Measurements from ENCODE around the gene DDX59.

The DDX59 gene

DNA sequence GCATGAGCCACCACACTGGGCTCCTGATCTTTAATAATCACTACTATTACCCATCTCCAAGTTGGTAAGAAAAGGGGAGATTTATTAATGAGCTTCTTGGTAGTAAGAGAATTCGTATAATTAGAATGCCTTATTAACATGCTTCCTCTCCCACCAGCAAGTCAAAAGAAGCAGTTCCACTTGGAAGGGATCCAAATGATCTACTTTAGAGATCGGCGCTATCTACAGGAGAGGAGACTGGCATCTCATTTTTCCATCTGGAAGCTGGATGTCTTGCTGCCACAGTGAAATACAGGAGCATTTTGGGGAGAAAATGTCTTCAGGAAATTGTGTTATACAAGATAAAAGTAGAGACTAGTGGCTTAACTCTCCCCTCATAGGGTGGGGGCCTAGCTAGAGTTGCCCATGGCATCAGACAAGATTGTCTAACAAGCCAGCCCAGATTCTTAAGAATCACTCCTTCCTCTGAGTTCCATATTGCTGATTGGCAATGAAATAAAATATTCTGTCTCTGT lies 35.3 kb upstream of the DDX59 start:
- no peak for TF ChIP-seq ZNF777 (tag by site-specific recombination; IDR thresholded peaks at IDR 0.05; ENCODE audit: borderline replicate concordance)
- TF ChIP-seq TCF7L2 (IDR thresholded peaks at IDR 0.05; ENCODE audit: borderline replicate concordance, low read depth, low read length): no peak
- TF ChIP-seq KLF8 (tag by site-specific recombination; IDR thresholded peaks at IDR 0.05): no peak
- Histone ChIP-seq H3K4me3 (ENCODE audit: low read depth, low read length) (no peak overlapping the region), H3K27ac (ENCODE audit: extremely low read depth, low read depth, low read length) (no peak overlapping the region), H3K36me3 (ENCODE audit: control insufficient read depth in 2 of 2, insufficient read depth in 1 of 2, low read length in 2 of 2) (no peaks in the 10 kb centered on the region), H3K4me1 (ENCODE audit: control insufficient read depth, insufficient read depth, low read length) (no peaks in the 10 kb centered on the region), H3K9me3 (ENCODE audit: control insufficient read depth, insufficient read depth, low read depth, low read length) (no peaks in the 10 kb centered on the region)
- ChIA-PET CTCF (no interaction called here), POLR2A (interaction anchor here (0.9 kb wide), 1 partner anchor 35 kb away, joined by 6 read pairs; the partner anchor contains the start of gene DDX59)

DNA sequence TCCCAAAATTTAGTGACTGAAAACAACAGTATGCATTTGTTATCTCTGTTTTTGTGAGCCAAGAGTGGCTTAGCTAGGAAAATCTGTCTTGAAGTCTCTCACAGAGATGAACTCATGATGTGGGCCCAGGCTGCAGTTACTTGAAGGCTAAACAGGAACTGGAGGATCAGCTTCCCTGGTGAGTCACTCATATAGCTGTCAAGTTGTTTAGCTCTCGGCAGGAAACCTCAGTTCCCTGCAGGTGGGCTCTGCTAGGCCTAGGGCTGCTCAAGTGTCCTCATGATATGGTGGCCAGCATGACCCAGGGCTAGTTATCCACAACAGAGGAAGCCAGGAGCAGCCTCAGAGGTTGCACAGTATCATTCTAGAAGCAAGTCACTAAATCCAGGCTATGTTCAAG lies 30.2 kb upstream of the DDX59 start:
- H3K27ac ChIP-seq (ENCODE audit: extremely low read depth, low read depth, low read length): no peak overlapping the region
- TF ChIP-seq ZIC2 (tag by site-specific recombination; IDR thresholded peaks at IDR 0.05) (peak; percentile 78), ZNF530 (tag by site-specific recombination; IDR thresholded peaks at IDR 0.05; ENCODE audit: low read depth) (no peak), ZNF335 (tag by site-specific recombination; conservative IDR thresholded peaks at IDR 0.05) (no peak), ZNF830 (tag by site-specific recombination; IDR thresholded peaks at IDR 0.05; ENCODE audit: low read depth) (no peak)
- no peaks in the 10 kb centered on the region for H3K9me3 ChIP-seq (ENCODE audit: control insufficient read depth, insufficient read depth, low read depth, low read length)
- CTCF ChIA-PET: no interaction called here
- H3K4me3 ChIP-seq (ENCODE audit: low read depth, low read length): no peak overlapping the region
- POLR2A ChIA-PET: interaction anchor here (1.1 kb wide), 1 partner anchor 39 kb away, joined by 3 read pairs; the partner anchor contains the start of gene CAMSAP2
- no peaks in the 10 kb centered on the region for H3K4me1 ChIP-seq (ENCODE audit: control insufficient read depth, insufficient read depth, low read length)
- H3K36me3 ChIP-seq (ENCODE audit: control insufficient read depth in 2 of 2, insufficient read depth in 1 of 2, low read length in 2 of 2): no peaks in the 10 kb centered on the region

DNA sequence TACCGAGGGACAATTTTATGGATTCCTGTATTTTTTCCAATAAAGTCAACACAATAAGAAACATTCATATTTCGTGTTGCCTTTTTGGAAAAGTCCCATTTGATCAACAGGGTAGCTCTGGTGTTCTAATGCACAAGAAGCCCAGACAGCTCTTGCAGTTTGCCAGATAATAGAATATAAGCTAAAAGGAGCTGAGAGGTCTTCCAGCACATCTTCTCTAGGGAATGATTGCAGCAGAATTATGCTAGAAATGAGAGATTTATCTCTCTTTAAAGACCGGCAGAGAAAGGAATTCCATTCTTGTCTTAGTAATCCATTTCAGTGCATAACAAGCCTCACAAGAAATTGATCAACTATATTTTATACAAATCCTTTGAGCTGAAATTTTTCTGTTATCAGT lies 25.0 kb upstream of the DDX59 start:
- H3K36me3 ChIP-seq (ENCODE audit: control insufficient read depth in 2 of 2, insufficient read depth in 1 of 2, low read length in 2 of 2): no peaks in the 10 kb centered on the region
- ChIA-PET CTCF (no interaction called here), POLR2A (no interaction called here)
- H3K9me3 ChIP-seq (ENCODE audit: control insufficient read depth, insufficient read depth, low read depth, low read length): no peaks in the 10 kb centered on the region
- TF ChIP-seq SP2 (tag by site-specific recombination; IDR thresholded peaks at IDR 0.05) (no peak), ZNF514 (tag by site-specific recombination; IDR thresholded peaks at IDR 0.05) (no peak), HOXC10 (CRISPR knock-in tag; IDR thresholded peaks at IDR 0.05) (no peak), ZNF473 (tag by site-specific recombination; IDR thresholded peaks at IDR 0.05) (no peak), ZIC2 (tag by site-specific recombination; IDR thresholded peaks at IDR 0.05) (no peak), GLI4 (tag by site-specific recombination; IDR thresholded peaks at IDR 0.05) (no peak), ZNF248 (tag by site-specific recombination; IDR thresholded peaks at IDR 0.05) (no peak), ZNF169 (tag by site-specific recombination; IDR thresholded peaks at IDR 0.05) (no peak), RBAK (tag by site-specific recombination; IDR thresholded peaks at IDR 0.05) (no peak), ZNF768 (tag by site-specific recombination; IDR thresholded peaks at IDR 0.05) (no peak), ZNF610 (tag by site-specific recombination; IDR thresholded peaks at IDR 0.05; ENCODE audit: borderline replicate concordance) (no peak), ZNF174 (tag by site-specific recombination; IDR thresholded peaks at IDR 0.05) (no peak), ZNF654 (tag by site-specific recombination; IDR thresholded peaks at IDR 0.05; ENCODE audit: low read depth) (no peak), ZBTB48 (tag by site-specific recombination; IDR thresholded peaks at IDR 0.05) (no peak), ZBTB8A (tag by site-specific recombination; IDR thresholded peaks at IDR 0.05) (no peak)
- no peak overlapping the region for H3K4me3 ChIP-seq (ENCODE audit: low read depth, low read length)
- no peak overlapping the region for H3K27ac ChIP-seq (ENCODE audit: extremely low read depth, low read depth, low read length)
- H3K4me1 ChIP-seq (ENCODE audit: control insufficient read depth, insufficient read depth, low read length): no peaks in the 10 kb centered on the region

DNA sequence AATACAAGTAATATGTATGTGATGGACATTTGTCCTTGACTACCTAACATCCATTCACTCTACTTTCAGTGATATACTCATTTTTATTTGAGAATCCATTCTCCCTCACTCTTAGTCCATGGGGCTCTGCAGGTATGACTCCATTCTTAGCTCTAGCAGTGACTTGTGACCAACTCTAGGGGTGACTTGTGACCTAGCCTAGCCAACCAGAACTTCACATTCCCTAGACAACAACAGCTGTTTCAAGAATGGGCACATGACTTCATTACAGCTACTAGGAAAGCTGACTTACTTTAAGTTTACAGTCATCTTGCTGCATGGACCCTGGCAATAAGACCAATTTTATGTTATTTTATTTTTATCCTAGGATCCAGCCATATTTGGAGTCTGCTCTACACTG lies 23.6 kb upstream of the DDX59 start:
- TF ChIP-seq ZNF133 (tag by site-specific recombination; IDR thresholded peaks at IDR 0.05): no peak
- TF ChIP-seq ZNF112 (tag by site-specific recombination; IDR thresholded peaks at IDR 0.05): no peak
- no peak for TF ChIP-seq ZNF223 (tag by site-specific recombination; IDR thresholded peaks at IDR 0.05)
- no peak for TF ChIP-seq ZNF155 (tag by site-specific recombination; IDR thresholded peaks at IDR 0.05)
- TF ChIP-seq, protein P1, sequence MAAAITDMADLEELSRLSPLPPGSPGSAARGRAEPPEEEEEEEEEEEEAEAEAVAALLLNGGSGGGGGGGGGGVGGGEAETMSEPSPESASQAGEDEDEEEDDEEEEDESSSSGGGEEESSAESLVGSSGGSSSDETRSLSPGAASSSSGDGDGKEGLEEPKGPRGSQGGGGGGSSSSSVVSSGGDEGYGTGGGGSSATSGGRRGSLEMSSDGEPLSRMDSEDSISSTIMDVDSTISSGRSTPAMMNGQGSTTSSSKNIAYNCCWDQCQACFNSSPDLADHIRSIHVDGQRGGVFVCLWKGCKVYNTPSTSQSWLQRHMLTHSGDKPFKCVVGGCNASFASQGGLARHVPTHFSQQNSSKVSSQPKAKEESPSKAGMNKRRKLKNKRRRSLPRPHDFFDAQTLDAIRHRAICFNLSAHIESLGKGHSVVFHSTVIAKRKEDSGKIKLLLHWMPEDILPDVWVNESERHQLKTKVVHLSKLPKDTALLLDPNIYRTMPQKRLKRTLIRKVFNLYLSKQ (tag by site-specific recombination; IDR thresholded peaks at IDR 0.05; ENCODE audit: borderline replicate concordance): no peak
- Histone ChIP-seq H3K36me3 (ENCODE audit: control insufficient read depth in 2 of 2, insufficient read depth in 1 of 2, low read length in 2 of 2) (no peaks in the 10 kb centered on the region), H3K27ac (ENCODE audit: extremely low read depth, low read depth, low read length) (no peak overlapping the region), H3K9me3 (ENCODE audit: control insufficient read depth, insufficient read depth, low read depth, low read length) (no peaks in the 10 kb centered on the region), H3K4me3 (ENCODE audit: low read depth, low read length) (no peak overlapping the region), H3K4me1 (ENCODE audit: control insufficient read depth, insufficient read depth, low read length) (no peaks in the 10 kb centered on the region)
- ChIA-PET CTCF (interaction anchor here (1.2 kb wide), 1 partner anchor 109 kb away, joined by 4 read pairs; no protein-coding TSS in a partner anchor), POLR2A (interaction anchor here (1.3 kb wide), 1 partner anchor 23 kb away, joined by 4 read pairs; the partner anchor contains the start of gene DDX59)
